ENCODE results near the gene PSMC2.

DNA sequence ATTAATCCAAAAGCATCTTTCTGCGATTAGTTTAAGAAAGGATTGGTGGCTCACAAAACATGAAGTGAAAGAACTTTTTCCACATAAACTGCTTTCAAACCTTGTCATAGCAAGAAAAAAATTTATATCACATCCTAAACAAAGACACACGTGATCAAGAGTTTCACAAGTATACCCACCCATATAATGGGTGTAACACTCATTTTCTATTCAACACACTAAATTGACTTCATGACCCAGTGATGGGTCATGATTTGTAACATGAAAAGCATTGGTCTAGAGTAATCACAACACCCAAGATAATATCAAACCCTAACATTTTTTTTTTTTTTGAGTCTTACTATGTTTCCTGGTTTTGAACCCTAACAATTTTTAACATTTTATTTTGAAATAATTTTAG is 32.6 kb upstream of the PSMC2 start:
- TF ChIP-seq CTCF (IDR thresholded peaks at IDR 0.05) (no peak), ZFX (IDR thresholded peaks at IDR 0.05; ENCODE audit: borderline replicate concordance) (no peak)
